NCI-H1092 (cell line): Measurements from ENCODE around the gene KBTBD4.

ENCODE experiments used
- DNase-seq: peaks from one replicate; lab custom pipeline; 2025; lab: John Stamatoyannopoulos, UW

Gene KBTBD4

GRCh38 chr11:47524291-47524874 is 54.4 kb downstream of the KBTBD4 start:
- DNase-seq, result peak; percentile 9

GRCh38 chr11:47523490-47524225 is 55.1 kb downstream of the KBTBD4 start:
- no peak for DNase-seq
